Measurements from ENCODE around the gene COL18A1. TPM values are rescaled to one million over a fixed set of nuclear protein-coding genes. Genes with fewer than 3 reads are reported as not detected.

The COL18A1 gene
- total and polyA plus RNA-seq, 7 experiments from 2014 or later = 7.0 to 89.8 (median 15.4) TPM

- H3K36me3 Mint-ChIP-seq = peaks cover 0 to 3% (median 0%) of the 10 kb centered on the region in 5 donors
- ChIA-PET POLR2A (no interaction called here), CTCF (no interaction called here)
- intact Hi-C loops (cut with micrococcal nuclease) = no loop called here
- Histone ChIP-seq H3K27ac (ENCODE audit: low read depth, low read length) (no peak overlapping the region), H3K27me3 (ENCODE audit: control insufficient read depth in 2 of 2, insufficient read depth in 2 of 2, low read length in 2 of 2) (no peaks in the 10 kb centered on the region), H3K36me3 (ENCODE audit: control insufficient read depth in 2 of 3, insufficient read depth in 3 of 3, low read length in 3 of 3) (peaks cover 0 to 26% (median 0%) of the 10 kb centered on the region in 3 experiments), H3K4me3 (ENCODE audit: low read length) (no peak overlapping the region), H3K9me3 (ENCODE audit: control insufficient read depth in 2 of 3, low read length in 3 of 3) (no peaks in the 10 kb centered on the region), H3K4me1 (ENCODE audit: control insufficient read depth in 2 of 2, insufficient read depth in 2 of 2, low read length in 2 of 2) (peaks cover 0 to 4% of the 10 kb centered on the region in 2 donors)
- peaks cover 0 to 15% (median 0%) of the 10 kb centered on the region in 7 donors for H3K4me1 Mint-ChIP-seq
- peak overlapping the region in 1 of 9 donors; percentile 28 for H3K27ac Mint-ChIP-seq
- H3K4me3 Mint-ChIP-seq = no peak overlapping the region
- DNase-seq (no peak), ATAC-seq (no peak)
- peaks cover 0 to 2% (median 0%) of the 10 kb centered on the region in 11 donors for H3K9me3 Mint-ChIP-seq
- no peaks in the 10 kb centered on the region for H3K27me3 Mint-ChIP-seq
Observed at GRCh38 chr21:45491623-45492022, 86.7 kb downstream of the COL18A1 start.

DNA sequence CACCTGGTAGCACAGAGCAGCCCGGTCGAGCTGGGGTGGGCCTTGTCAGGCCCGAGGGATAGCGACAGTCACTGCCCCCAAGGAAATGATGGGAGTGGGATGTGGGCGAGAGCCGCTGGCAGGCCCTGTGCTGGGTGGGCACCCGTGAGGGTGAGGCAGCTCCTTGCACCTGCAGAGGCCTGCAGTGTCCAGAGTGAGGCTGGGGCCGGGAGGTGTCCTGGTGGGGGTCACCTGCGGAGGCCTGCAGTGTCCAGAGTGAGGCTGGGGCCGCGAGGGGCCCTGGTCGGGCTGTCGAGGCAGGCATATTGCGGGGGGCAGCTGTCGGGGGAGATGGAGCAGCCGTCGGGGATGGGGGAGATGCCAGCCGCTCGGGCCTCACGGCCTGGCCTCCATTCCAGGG is 87.8 kb downstream of the COL18A1 start:
- Mint-ChIP-seq H3K4me3 (no peak overlapping the region), H3K27me3 (no peaks in the 10 kb centered on the region), H3K4me1 (peaks cover 0 to 15% (median 0%) of the 10 kb centered on the region in 7 donors), H3K27ac (no peak overlapping the region), H3K9me3 (peaks cover 0 to 2% (median 0%) of the 10 kb centered on the region in 11 donors), H3K36me3 (peaks cover 0 to 3% (median 0%) of the 10 kb centered on the region in 5 donors)
- no peak for DNase-seq
- ChIA-PET CTCF (no interaction called here), POLR2A (no interaction called here)
- intact Hi-C loops (cut with micrococcal nuclease) = no loop called here
- H3K36me3 ChIP-seq (ENCODE audit: control insufficient read depth in 2 of 3, insufficient read depth in 3 of 3, low read length in 3 of 3) = peaks cover 0 to 38% (median 4%) of the 10 kb centered on the region in 3 experiments
- peaks cover 0 to 4% of the 10 kb centered on the region in 2 donors for H3K4me1 ChIP-seq (ENCODE audit: control insufficient read depth in 2 of 2, insufficient read depth in 2 of 2, low read length in 2 of 2)
- no peak for ATAC-seq
- H3K9me3 ChIP-seq (ENCODE audit: control insufficient read depth in 2 of 3, low read length in 3 of 3) = no peaks in the 10 kb centered on the region
- H3K27me3 ChIP-seq (ENCODE audit: control insufficient read depth in 2 of 2, insufficient read depth in 2 of 2, low read length in 2 of 2) = no peaks in the 10 kb centered on the region
- no peak overlapping the region for H3K27ac ChIP-seq (ENCODE audit: low read depth, low read length)
- H3K4me3 ChIP-seq (ENCODE audit: low read length) = no peak overlapping the region

DNA sequence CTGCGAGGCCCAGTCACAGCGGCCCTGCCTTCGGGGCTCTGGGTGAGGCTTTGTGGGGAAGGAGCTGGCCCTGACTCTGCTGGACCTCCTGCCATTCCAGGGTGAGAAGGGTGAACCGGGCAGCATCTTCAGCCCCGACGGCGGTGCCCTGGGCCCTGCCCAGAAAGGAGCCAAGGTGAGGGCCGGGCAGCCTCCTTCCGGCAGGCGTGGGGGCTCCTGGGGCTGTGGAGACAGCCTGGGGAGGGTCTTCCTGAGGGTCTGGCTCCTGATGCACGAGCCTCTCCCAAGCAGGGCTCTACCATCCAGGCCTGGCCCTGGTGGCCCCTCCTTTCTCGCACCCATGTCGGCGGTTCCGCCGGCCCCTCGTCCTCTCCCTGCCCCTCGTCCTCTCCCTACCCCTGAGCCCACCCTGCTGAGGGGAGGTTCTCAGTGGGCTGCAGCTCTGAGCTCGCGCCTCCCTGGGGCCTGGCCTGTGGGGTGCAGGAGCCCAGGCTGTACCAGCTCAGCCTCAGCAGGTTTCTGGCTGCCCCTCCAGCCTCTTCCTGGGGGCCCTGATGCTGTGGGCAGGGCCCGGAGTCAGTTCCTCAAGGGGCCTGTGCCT is 88.5 kb downstream of the COL18A1 start:
- Mint-ChIP-seq H3K36me3 (peaks cover 0 to 4% (median 0%) of the 10 kb centered on the region in 5 donors), H3K4me3 (no peak overlapping the region), H3K27ac (no peak overlapping the region), H3K4me1 (peaks cover 0 to 9% (median 0%) of the 10 kb centered on the region in 7 donors), H3K27me3 (no peaks in the 10 kb centered on the region), H3K9me3 (peaks cover 0 to 2% (median 0%) of the 10 kb centered on the region in 11 donors)
- Histone ChIP-seq H3K9me3 (ENCODE audit: control insufficient read depth in 2 of 3, low read length in 3 of 3) (no peaks in the 10 kb centered on the region), H3K4me1 (ENCODE audit: control insufficient read depth in 2 of 2, insufficient read depth in 2 of 2, low read length in 2 of 2) (peaks cover 0 to 4% of the 10 kb centered on the region in 2 donors), H3K27ac (ENCODE audit: low read depth, low read length) (no peak overlapping the region), H3K36me3 (ENCODE audit: control insufficient read depth in 2 of 3, insufficient read depth in 3 of 3, low read length in 3 of 3) (peaks cover 0 to 39% (median 4%) of the 10 kb centered on the region in 3 experiments), H3K27me3 (ENCODE audit: control insufficient read depth in 2 of 2, insufficient read depth in 2 of 2, low read length in 2 of 2) (no peaks in the 10 kb centered on the region), H3K4me3 (ENCODE audit: low read length) (no peak overlapping the region)
- no peak for DNase-seq
- no peak for ATAC-seq
- CTCF ChIA-PET = no interaction called here
- intact Hi-C loops (cut with micrococcal nuclease) = no loop called here
- POLR2A ChIA-PET = no interaction called here

GRCh38 chr21:45494135-45494850 is 89.3 kb downstream of the COL18A1 start:
- H3K27ac ChIP-seq (ENCODE audit: low read depth, low read length) = no peak overlapping the region
- H3K4me1 ChIP-seq (ENCODE audit: control insufficient read depth in 2 of 2, insufficient read depth in 2 of 2, low read length in 2 of 2) = peaks cover 0 to under 1% of the 10 kb centered on the region in 2 donors
- no peak for ATAC-seq
- H3K36me3 ChIP-seq (ENCODE audit: control insufficient read depth in 2 of 3, insufficient read depth in 3 of 3, low read length in 3 of 3) = peaks cover 0 to 45% (median 4%) of the 10 kb centered on the region in 3 experiments
- ChIA-PET CTCF (no interaction called here), POLR2A (no interaction called here)
- no peak for DNase-seq
- H3K27me3 ChIP-seq (ENCODE audit: control insufficient read depth in 2 of 2, insufficient read depth in 2 of 2, low read length in 2 of 2) = no peaks in the 10 kb centered on the region
- Mint-ChIP-seq H3K9me3 (peaks cover 0 to 2% (median 0%) of the 10 kb centered on the region in 11 donors), H3K4me1 (peaks cover 0 to 9% (median 4%) of the 10 kb centered on the region in 7 donors), H3K4me3 (no peak overlapping the region), H3K27me3 (no peaks in the 10 kb centered on the region), H3K27ac (no peak overlapping the region), H3K36me3 (peaks cover 0 to 10% (median 0%) of the 10 kb centered on the region in 5 donors)
- intact Hi-C loops (cut with micrococcal nuclease) = no loop called here
- no peak overlapping the region for H3K4me3 ChIP-seq (ENCODE audit: low read length)
- H3K9me3 ChIP-seq (ENCODE audit: control insufficient read depth in 2 of 3, low read length in 3 of 3) = no peaks in the 10 kb centered on the region

- Mint-ChIP-seq H3K9me3 (peaks cover 0 to 6% (median 0%) of the 10 kb centered on the region in 11 donors), H3K4me1 (peaks cover 3 to 14% (median 8%) of the 10 kb centered on the region in 7 donors), H3K27ac (no peak overlapping the region), H3K36me3 (peaks cover 0 to 10% (median 0%) of the 10 kb centered on the region in 5 donors), H3K27me3 (no peaks in the 10 kb centered on the region), H3K4me3 (no peak overlapping the region)
- intact Hi-C loops (cut with micrococcal nuclease) = no loop called here
- Histone ChIP-seq H3K9me3 (ENCODE audit: control insufficient read depth in 2 of 3, low read length in 3 of 3) (no peaks in the 10 kb centered on the region), H3K4me1 (ENCODE audit: control insufficient read depth in 2 of 2, insufficient read depth in 2 of 2, low read length in 2 of 2) (no peaks in the 10 kb centered on the region), H3K27me3 (ENCODE audit: control insufficient read depth in 2 of 2, insufficient read depth in 2 of 2, low read length in 2 of 2) (no peaks in the 10 kb centered on the region), H3K4me3 (ENCODE audit: low read length) (no peak overlapping the region), H3K27ac (ENCODE audit: low read depth, low read length) (no peak overlapping the region), H3K36me3 (ENCODE audit: control insufficient read depth in 2 of 3, insufficient read depth in 3 of 3, low read length in 3 of 3) (peaks cover 0 to 47% (median 4%) of the 10 kb centered on the region in 3 experiments)
- no peak for ATAC-seq
- DNase-seq = no peak
- ChIA-PET POLR2A (no interaction called here), CTCF (no interaction called here)
Observed at GRCh38 chr21:45494851-45495680, 90.1 kb downstream of the COL18A1 start.

DNA sequence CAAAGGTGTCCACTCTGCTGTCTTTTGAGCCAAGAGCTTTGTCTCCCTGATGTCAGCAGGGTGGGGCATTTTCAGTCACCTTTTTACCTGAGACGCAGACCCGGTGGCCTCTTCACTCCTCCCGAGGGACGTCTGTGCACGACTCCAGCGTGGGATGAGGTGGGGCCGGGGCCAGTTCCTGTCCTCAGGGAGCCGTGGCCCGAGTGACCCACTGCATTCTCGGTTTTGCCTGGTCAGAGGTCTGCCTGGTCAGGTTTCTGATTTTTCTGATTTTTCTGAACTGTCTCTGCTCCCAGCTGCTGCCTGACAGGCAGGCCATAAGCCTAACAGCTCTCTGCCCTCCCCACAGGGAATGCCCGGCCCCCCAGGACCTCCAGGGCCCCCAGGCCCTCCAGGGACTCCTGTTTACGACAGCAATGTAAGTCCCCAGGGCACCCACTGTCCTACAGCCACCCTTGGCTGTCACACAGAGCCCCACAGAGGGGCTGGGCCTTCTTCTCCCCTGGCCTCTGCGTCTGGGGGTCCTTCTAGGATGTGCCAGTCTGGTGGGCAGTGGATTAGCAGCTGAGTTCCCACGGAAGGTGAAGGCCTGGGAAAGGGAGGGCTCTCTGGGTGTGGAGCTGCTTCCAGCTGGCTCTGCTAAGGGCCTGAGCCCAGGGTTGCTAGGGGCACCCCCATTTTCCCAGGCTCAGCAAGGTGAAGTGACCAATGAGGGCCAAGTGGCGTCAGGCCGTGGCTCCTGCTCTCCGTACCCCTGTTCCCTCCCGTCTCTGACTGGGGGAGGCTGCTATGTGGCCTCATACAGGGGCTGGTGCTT is 91.4 kb downstream of the COL18A1 start:
- ChIA-PET CTCF (no interaction called here), POLR2A (no interaction called here)
- no peaks in the 10 kb centered on the region for H3K27me3 ChIP-seq (ENCODE audit: control insufficient read depth in 2 of 2, insufficient read depth in 2 of 2, low read length in 2 of 2)
- Mint-ChIP-seq H3K27me3 (no peaks in the 10 kb centered on the region), H3K27ac (no peak overlapping the region), H3K4me3 (no peak overlapping the region), H3K36me3 (peaks cover 0 to 10% (median 0%) of the 10 kb centered on the region in 5 donors), H3K4me1 (peaks cover 3 to 14% (median 8%) of the 10 kb centered on the region in 7 donors), H3K9me3 (peaks cover 0 to 6% (median 0%) of the 10 kb centered on the region in 11 donors)
- no peaks in the 10 kb centered on the region for H3K9me3 ChIP-seq (ENCODE audit: control insufficient read depth in 2 of 3, low read length in 3 of 3)
- ATAC-seq = no peak
- no peak overlapping the region for H3K4me3 ChIP-seq (ENCODE audit: low read length)
- intact Hi-C loops (cut with micrococcal nuclease) = no loop called here
- DNase-seq = peak in 1 of 9 donors; percentile 4
- H3K4me1 ChIP-seq (ENCODE audit: control insufficient read depth in 2 of 2, insufficient read depth in 2 of 2, low read length in 2 of 2) = no peaks in the 10 kb centered on the region
- peaks cover 0 to 47% (median 4%) of the 10 kb centered on the region in 3 experiments for H3K36me3 ChIP-seq (ENCODE audit: control insufficient read depth in 2 of 3, insufficient read depth in 3 of 3, low read length in 3 of 3)
- no peak overlapping the region for H3K27ac ChIP-seq (ENCODE audit: low read depth, low read length)
